HEK293T (cell line): ENCODE data around the gene ABI1.

Experiments used
- CTCF ChIA-PET: fragments of 350-600 bp; formaldehyde crosslinking; extraction: SDS; loops from one replicate; lab custom pipeline; 2021; ENCODE audit warnings: antibody characterized with exemption, inconsistent platforms; lab: Yijun Ruan, JAX
- POLR2A ChIA-PET: fragments of 350-600 bp; formaldehyde crosslinking; extraction: SDS; loops from one replicate; lab custom pipeline; 2020; ENCODE audit warnings: antibody characterized with exemption, inconsistent platforms; lab: Yijun Ruan, JAX
- DNase-seq: peaks from one replicate; pipeline ENCODE4 v3.0.0; 2012; ENCODE audit warnings: mixed read lengths; ENCODE audit errors: extremely low spot score
- ARNT ChIP-seq: fragments of 450-650 bp; IDR thresholded peaks from 2 replicates; pipeline ENCODE4 v1.6.1; 2017; ENCODE audit warnings: mild to moderate bottlenecking
- BHLHE40 ChIP-seq: fragments of 450-650 bp; IDR thresholded peaks from 2 replicates; pipeline ENCODE4 v1.6.1; 2016; ENCODE audit warnings: mild to moderate bottlenecking, moderate library complexity, borderline replicate concordance
- CTBP1 ChIP-seq: fragments of 450-650 bp; IDR thresholded peaks from 2 replicates; pipeline ENCODE4 v1.6.1; 2016; ENCODE audit warnings: borderline replicate concordance
- ELF4 ChIP-seq: fragments of 450-650 bp; IDR thresholded peaks from 2 replicates; pipeline ENCODE4 v1.6.1; 2017; ENCODE audit warnings: antibody characterized with exemption
- FOXA1 ChIP-seq: fragments of 450-650 bp; IDR thresholded peaks from 2 replicates; pipeline ENCODE4 v1.6.1; 2016; ENCODE audit warnings: mild to moderate bottlenecking
- FOXK2 ChIP-seq: fragments of 450-650 bp; IDR thresholded peaks from 2 replicates; pipeline ENCODE4 v1.6.1; 2016; ENCODE audit warnings: mild to moderate bottlenecking
- FOXM1 ChIP-seq: fragments of 450-650 bp; IDR thresholded peaks from 2 replicates; pipeline ENCODE4 v1.6.1; 2017; ENCODE audit warnings: mild to moderate bottlenecking, borderline replicate concordance
- HDGF ChIP-seq: fragments of 450-650 bp; IDR thresholded peaks from 2 replicates; pipeline ENCODE4 v1.6.1; 2017; ENCODE audit warnings: antibody characterized with exemption, borderline replicate concordance
- L3MBTL2 ChIP-seq: fragments of 450-650 bp; conservative IDR thresholded peaks from 2 replicates; pipeline ENCODE4 v1.6.1; 2016; ENCODE audit warnings: mild to moderate bottlenecking
- LEF1 ChIP-seq: fragments of 450-650 bp; IDR thresholded peaks from 2 replicates; pipeline ENCODE4 v1.6.1; 2017; ENCODE audit warnings: mild to moderate bottlenecking, borderline replicate concordance
- NFRKB ChIP-seq: fragments of 450-650 bp; IDR thresholded peaks from 2 replicates; pipeline ENCODE4 v1.6.1; 2016; ENCODE audit warnings: mild to moderate bottlenecking, moderate library complexity
- PKNOX1 ChIP-seq: fragments of 450-650 bp; IDR thresholded peaks from 2 replicates; pipeline ENCODE4 v1.6.1; 2016
- SP1 ChIP-seq: fragments of 450-650 bp; IDR thresholded peaks from 2 replicates; pipeline ENCODE4 v1.6.1; 2017
- SUZ12 ChIP-seq: fragments of 450-650 bp; IDR thresholded peaks from 2 replicates; pipeline ENCODE4 v1.6.1; 2016; ENCODE audit warnings: mild to moderate bottlenecking
- TARDBP ChIP-seq: fragments of 450-650 bp; IDR thresholded peaks from 2 replicates; pipeline ENCODE4 v1.6.1; 2016
- ZNF384 ChIP-seq: fragments of 450-650 bp; IDR thresholded peaks from 2 replicates; pipeline ENCODE4 v1.6.1; 2016

The ABI1 gene

GRCh38 chr10:26854524-26854923 is 6.2 kb downstream of the ABI1 start:
- no peak for TF ChIP-seq TARDBP
- TF ChIP-seq LEF1: no peak
- no peak for TF ChIP-seq NFRKB
- no peak for TF ChIP-seq ZNF384
- TF ChIP-seq SP1: no peak
- TF ChIP-seq BHLHE40: no peak
- no peak for TF ChIP-seq FOXK2
- TF ChIP-seq L3MBTL2: no peak
- POLR2A ChIA-PET: no interaction called here
- DNase-seq: no peak
- CTCF ChIA-PET: no interaction called here

GRCh38 chr10:26844396-26844975 is 16.3 kb downstream of the ABI1 start:
- no peak for DNase-seq
- ChIA-PET POLR2A (no interaction called here), CTCF (no interaction called here)
- TF ChIP-seq ARNT: no peak
- TF ChIP-seq ZNF384: no peak
- no peak for TF ChIP-seq ELF4
- no peak for TF ChIP-seq PKNOX1
- no peak for TF ChIP-seq SP1
- TF ChIP-seq TARDBP: no peak

GRCh38 chr10:26843736-26844135 is 17.0 kb downstream of the ABI1 start:
- no peak for TF ChIP-seq HDGF
- no peak for DNase-seq
- CTCF ChIA-PET: no interaction called here
- POLR2A ChIA-PET: no interaction called here

- ChIA-PET CTCF (no interaction called here), POLR2A (no interaction called here)
- DNase-seq: no peak
- TF ChIP-seq NFRKB (no peak), PKNOX1 (no peak), TARDBP (no peak), ZNF384 (no peak)
Measured at GRCh38 chr10:26841733-26842317, 18.9 kb downstream of the ABI1 start.

- TF ChIP-seq PKNOX1 (no peak), SP1 (no peak), BHLHE40 (no peak), HDGF (no peak), ZNF384 (no peak)
- POLR2A ChIA-PET: no interaction called here
- CTCF ChIA-PET: no interaction called here
- DNase-seq: no peak
Measured at GRCh38 chr10:26840938-26841732, 19.6 kb downstream of the ABI1 start.

- TF ChIP-seq LEF1 (no peak), ZNF384 (no peak), TARDBP (no peak), NFRKB (no peak), BHLHE40 (no peak), SUZ12 (no peak), CTBP1 (no peak), FOXM1 (no peak), FOXA1 (no peak), FOXK2 (no peak), L3MBTL2 (no peak), ARNT (no peak)
- POLR2A ChIA-PET: no interaction called here
- CTCF ChIA-PET: no interaction called here
- no peak for DNase-seq
Measured at GRCh38 chr10:26839966-26840627, 20.7 kb downstream of the ABI1 start.

GRCh38 chr10:26837139-26837538 is 23.6 kb downstream of the ABI1 start:
- no peak for DNase-seq
- CTCF ChIA-PET: no interaction called here
- TF ChIP-seq CTBP1 (no peak), ELF4 (no peak), ZNF384 (no peak), FOXK2 (no peak), L3MBTL2 (no peak), BHLHE40 (no peak), SUZ12 (no peak), FOXM1 (no peak), LEF1 (no peak), SP1 (no peak)
- POLR2A ChIA-PET: no interaction called here
